ENCODE data around the gene NOPCHAP1. TPM values are rescaled to one million over a fixed set of nuclear protein-coding genes. Genes with fewer than 3 reads are reported as not detected.

The NOPCHAP1 gene
- total and polyA plus RNA-seq, 2 of the 8 experiments (the other 6 are each of a cell fraction or from before 2014, with no cell fraction given), result 14.9 to 39.5 TPM

- H3K79me2 ChIP-seq (ENCODE audit: control insufficient read depth in 1 of 2, insufficient read depth in 2 of 2, low read length in 2 of 2), result no peaks in the 10 kb centered on the region
- no peak overlapping the region for H3K4me3 ChIP-seq (ENCODE audit: extremely low read depth in 1 of 4, insufficient read depth in 2 of 4, low read depth in 3 of 4, low read length in 4 of 4)
- no peak overlapping the region for H3K4me2 ChIP-seq (ENCODE audit: insufficient read depth in 1 of 2, low read depth in 2 of 2, low read length in 2 of 2)
- H3K9ac ChIP-seq (replicated peaks in 1 of 4; ENCODE audit: extremely low read depth in 1 of 4, low read depth in 3 of 4, low read length in 3 of 4), result no peak overlapping the region
- H2BK5ac ChIP-seq (ENCODE audit: low read depth, low read length), result no peak overlapping the region
- WGBS, 2 experiments (ENCODE audit: extremely low coverage in 1 of 2, insufficient coverage in 1 of 2, insufficient read length in 1 of 2, insufficient replicate concordance in 2 of 2, low coverage in 1 of 2, low lambda C conversion rate in 2 of 2, missing lambda C conversion rate in 1 of 2), result 84% methylated on average over 2 of the region's 2 CpGs; no CpG with 5 or more reads in 1 of the 2 experiments
- POLR2A ChIA-PET (ENCODE audit: partially characterized antibody), result no interaction called here
- no peak for TF ChIP-seq CBX5 (IDR thresholded peaks at IDR 0.05; ENCODE audit: low read depth, low read length)
- no peak for TF ChIP-seq RFX5 (IDR thresholded peaks at IDR 0.05; ENCODE audit: borderline replicate concordance, low read depth, low read length)
- TF ChIP-seq BCL11A (IDR thresholded peaks at IDR 0.05; ENCODE audit: low read depth in 2 of 2, low read length in 2 of 2), result no peak
- no peak for TF ChIP-seq SP4 (IDR thresholded peaks at IDR 0.05; ENCODE audit: low read length)
- no peaks in the 10 kb centered on the region for H3K79me1 ChIP-seq (ENCODE audit: low read depth, low read length)
- no peaks in the 10 kb centered on the region; a peak in 1 of 8 replicates for H3K36me3 ChIP-seq (ENCODE audit: control insufficient read depth in 2 of 4, insufficient read depth in 4 of 4, low read length in 3 of 4)
- no peak overlapping the region for H2BK12ac ChIP-seq (ENCODE audit: low read depth, low read length)
- FAIRE-seq, result no peak
- H2BK15ac ChIP-seq (ENCODE audit: low read length), result no peak overlapping the region
- CTCF ChIA-PET (ENCODE audit: partially characterized antibody), result interaction anchor here (0.8 kb wide), 2 partner anchors 29 to 643 kb away, joined by 3 read pairs; no protein-coding TSS in a partner anchor
- H3K4ac ChIP-seq (replicated peaks; ENCODE audit: insufficient read length, low read depth, low read length), result no peak overlapping the region
- H2AFZ ChIP-seq (ENCODE audit: low read length), result no peak overlapping the region
- H3K23ac ChIP-seq (ENCODE audit: insufficient read length), result no peak overlapping the region
- H3K27me3 ChIP-seq (replicated peaks in 1 of 4; ENCODE audit: control insufficient read depth in 3 of 4, extremely low read depth in 1 of 4, insufficient read depth in 3 of 4, low read length in 3 of 4), result no peaks in the 10 kb centered on the region
- no peak overlapping the region for H2AK5ac ChIP-seq (ENCODE audit: low read depth, low read length)
- no peak overlapping the region for H4K5ac ChIP-seq (ENCODE audit: insufficient read length, low read depth, low read length)
- H4K91ac ChIP-seq (replicated peaks; ENCODE audit: insufficient read length, low read length), result no peak overlapping the region
- no peaks in the 10 kb centered on the region for H3K23me2 ChIP-seq (ENCODE audit: low read depth, low read length)
- H4K20me1 ChIP-seq (replicated peaks in 1 of 2; ENCODE audit: control insufficient read depth in 1 of 2, insufficient read depth in 2 of 2, low read length in 2 of 2), result peaks cover 0 to 3% of the 10 kb centered on the region in 2 experiments
- no peak overlapping the region for H3K18ac ChIP-seq (ENCODE audit: extremely low read depth, low read length)
- no peak overlapping the region for H4K8ac ChIP-seq (ENCODE audit: extremely low read depth, insufficient read depth, low read length)
- H3K27ac ChIP-seq (ENCODE audit: low read depth, low read length), result no peak overlapping the region
- H3K9me3 ChIP-seq (ENCODE audit: insufficient read depth in 2 of 2, low read depth in 1 of 2, low read length in 1 of 2), result no peaks in the 10 kb centered on the region
- no peak overlapping the region for H2BK120ac ChIP-seq (replicated peaks; ENCODE audit: low read depth, low read length)
- H3K14ac ChIP-seq (ENCODE audit: insufficient read length), result no peak overlapping the region
- H3K56ac ChIP-seq (replicated peaks; ENCODE audit: insufficient read length, low read depth, low read length), result no peak overlapping the region
- H3K4me1 ChIP-seq (replicated peaks in 1 of 4; ENCODE audit: control insufficient read depth in 3 of 4, insufficient read depth in 4 of 4, low read length in 3 of 4), result no peaks in the 10 kb centered on the region
- H2BK20ac ChIP-seq (ENCODE audit: low read length), result no peak overlapping the region
- DNase-seq (ENCODE audit: low read depth in 1 of 2, low spot score in 2 of 2), result no peak
Measured at GRCh38 chr12:105024928-105025327, 38.8 kb downstream of the NOPCHAP1 start.
